ENCODE results near the gene FAM120A. TPM values are rescaled to one million over a fixed set of nuclear protein-coding genes. Genes with fewer than 3 reads are reported as not detected.
A peak's percentile ranks its signal among the peaks of the same experiment; 100 is the strongest.

Gene FAM120A
- total and polyA plus RNA-seq, 2 donors (not counting 1 experiment from before 2014, with no cell fraction given), result 85.8 to 136 TPM

DNA sequence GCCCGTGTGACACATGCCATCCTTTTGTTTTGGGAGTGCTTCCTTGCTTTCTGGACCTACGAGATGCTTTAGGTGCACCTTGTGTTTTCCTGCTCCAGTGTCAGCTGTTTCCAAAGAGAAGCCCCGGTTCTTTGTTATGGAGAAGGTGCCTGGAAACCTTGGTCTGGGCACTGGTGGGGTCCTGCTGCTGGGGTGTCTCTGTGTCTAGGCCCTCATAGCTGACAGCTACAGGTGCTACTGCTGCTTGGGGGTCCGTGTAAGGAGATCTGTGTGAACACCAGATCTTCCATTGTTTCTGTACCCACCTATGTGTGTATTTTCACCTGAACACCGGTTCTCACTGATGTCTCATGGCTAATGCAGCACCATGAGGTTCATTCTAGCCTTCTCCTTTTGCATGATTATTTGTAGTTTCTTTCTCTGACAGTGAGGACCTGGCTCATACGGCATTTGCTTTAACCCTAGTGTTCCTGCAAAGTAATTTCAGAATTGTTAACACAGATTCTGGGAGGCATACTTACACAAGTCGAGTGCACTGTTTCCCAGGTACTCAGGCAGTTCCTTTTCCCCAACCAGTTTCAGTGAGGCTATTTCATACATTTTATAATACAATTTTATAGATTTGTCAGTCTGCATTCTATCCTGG lies 15.1 kb downstream of the FAM120A start:
- Histone ChIP-seq H3K36me3 (ENCODE audit: control insufficient read depth, insufficient read depth, low read length) (peaks cover 1% of the 10 kb centered on the region), H2AFZ (ENCODE audit: low read length) (no peak overlapping the region), H3K27me3 (ENCODE audit: control insufficient read depth, insufficient read depth, low read length) (no peaks in the 10 kb centered on the region), H3K27ac (ENCODE audit: insufficient read depth, low read length) (no peak overlapping the region), H3K4me1 (ENCODE audit: control insufficient read depth, extremely low read depth, insufficient read depth, low read length) (peaks cover 5% of the 10 kb centered on the region), H3K9ac (ENCODE audit: insufficient read depth, low read length) (no peak overlapping the region), H3K79me2 (ENCODE audit: control insufficient read depth, insufficient read depth, low read length) (peaks cover 95% of the 10 kb centered on the region), H3K4me3 (replicated peaks in 1 of 4; ENCODE audit: control extremely low read depth in 1 of 4, insufficient read depth in 1 of 4, low read depth in 3 of 4, low read length in 4 of 4) (no peak overlapping the region), H3K9me3 (ENCODE audit: control insufficient read depth, insufficient read depth, low read depth, low read length) (no peaks in the 10 kb centered on the region), H4K20me1 (ENCODE audit: control insufficient read depth, extremely low read depth, insufficient read depth, low read length) (no peaks in the 10 kb centered on the region), H3K4me2 (ENCODE audit: extremely low read depth, insufficient read depth, low read length) (no peak overlapping the region)
- DNase-seq (ENCODE audit: low read depth in 2 of 2), result no peak
- TF ChIP-seq, protein P1, sequence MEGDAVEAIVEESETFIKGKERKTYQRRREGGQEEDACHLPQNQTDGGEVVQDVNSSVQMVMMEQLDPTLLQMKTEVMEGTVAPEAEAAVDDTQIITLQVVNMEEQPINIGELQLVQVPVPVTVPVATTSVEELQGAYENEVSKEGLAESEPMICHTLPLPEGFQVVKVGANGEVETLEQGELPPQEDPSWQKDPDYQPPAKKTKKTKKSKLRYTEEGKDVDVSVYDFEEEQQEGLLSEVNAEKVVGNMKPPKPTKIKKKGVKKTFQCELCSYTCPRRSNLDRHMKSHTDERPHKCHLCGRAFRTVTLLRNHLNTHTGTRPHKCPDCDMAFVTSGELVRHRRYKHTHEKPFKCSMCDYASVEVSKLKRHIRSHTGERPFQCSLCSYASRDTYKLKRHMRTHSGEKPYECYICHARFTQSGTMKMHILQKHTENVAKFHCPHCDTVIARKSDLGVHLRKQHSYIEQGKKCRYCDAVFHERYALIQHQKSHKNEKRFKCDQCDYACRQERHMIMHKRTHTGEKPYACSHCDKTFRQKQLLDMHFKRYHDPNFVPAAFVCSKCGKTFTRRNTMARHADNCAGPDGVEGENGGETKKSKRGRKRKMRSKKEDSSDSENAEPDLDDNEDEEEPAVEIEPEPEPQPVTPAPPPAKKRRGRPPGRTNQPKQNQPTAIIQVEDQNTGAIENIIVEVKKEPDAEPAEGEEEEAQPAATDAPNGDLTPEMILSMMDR (conservative IDR thresholded peaks at IDR 0.05 in 1 of 2, IDR thresholded peaks at IDR 0.05 in 1 of 2; ENCODE audit: low read depth in 1 of 2, low read length in 2 of 2), result no peak
- no peak for TF ChIP-seq EZH2 (IDR thresholded peaks at IDR 0.05; ENCODE audit: low read length, missing control alignments)

DNA sequence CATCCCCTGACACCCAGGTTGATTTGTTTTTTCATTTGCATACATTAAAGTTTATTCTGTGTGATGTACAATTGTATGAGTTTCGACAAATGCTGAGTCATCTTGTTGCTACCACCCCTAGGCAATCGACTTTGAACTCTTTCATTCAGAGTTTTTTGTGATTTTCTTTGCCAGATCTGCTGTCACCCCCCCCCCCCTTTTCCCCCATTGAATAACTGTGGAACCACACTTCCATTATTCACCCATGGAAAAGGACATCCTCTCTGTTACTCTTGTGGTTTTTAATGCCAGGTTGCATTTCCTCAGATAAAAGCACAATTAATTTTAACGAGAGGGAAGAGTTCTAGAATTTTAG lies 15.6 kb downstream of the FAM120A start:
- peaks cover 5% of the 10 kb centered on the region for H3K4me1 ChIP-seq (ENCODE audit: control insufficient read depth, extremely low read depth, insufficient read depth, low read length)
- peak in 1 of 2 donors; percentile 27 for DNase-seq (ENCODE audit: low read depth in 2 of 2)
- peaks cover 1% of the 10 kb centered on the region for H3K36me3 ChIP-seq (ENCODE audit: control insufficient read depth, insufficient read depth, low read length)
- no peak overlapping the region for H3K4me3 ChIP-seq (replicated peaks in 1 of 4; ENCODE audit: control extremely low read depth in 1 of 4, insufficient read depth in 1 of 4, low read depth in 3 of 4, low read length in 4 of 4)
- TF ChIP-seq, protein P1 (conservative IDR thresholded peaks at IDR 0.05 in 1 of 2, IDR thresholded peaks at IDR 0.05 in 1 of 2; ENCODE audit: low read depth in 1 of 2, low read length in 2 of 2), result no peak
- no peak for TF ChIP-seq EZH2 (IDR thresholded peaks at IDR 0.05; ENCODE audit: low read length, missing control alignments)
- H3K27me3 ChIP-seq (ENCODE audit: control insufficient read depth, insufficient read depth, low read length), result no peaks in the 10 kb centered on the region
- H3K9me3 ChIP-seq (ENCODE audit: control insufficient read depth, insufficient read depth, low read depth, low read length), result no peaks in the 10 kb centered on the region
- peaks cover 92% of the 10 kb centered on the region for H3K79me2 ChIP-seq (ENCODE audit: control insufficient read depth, insufficient read depth, low read length)
- no peak overlapping the region for H3K4me2 ChIP-seq (ENCODE audit: extremely low read depth, insufficient read depth, low read length)
- no peaks in the 10 kb centered on the region for H4K20me1 ChIP-seq (ENCODE audit: control insufficient read depth, extremely low read depth, insufficient read depth, low read length)
- H3K27ac ChIP-seq (ENCODE audit: insufficient read depth, low read length), result no peak overlapping the region
- H3K9ac ChIP-seq (ENCODE audit: insufficient read depth, low read length), result no peak overlapping the region
- no peak overlapping the region for H2AFZ ChIP-seq (ENCODE audit: low read length)

DNA sequence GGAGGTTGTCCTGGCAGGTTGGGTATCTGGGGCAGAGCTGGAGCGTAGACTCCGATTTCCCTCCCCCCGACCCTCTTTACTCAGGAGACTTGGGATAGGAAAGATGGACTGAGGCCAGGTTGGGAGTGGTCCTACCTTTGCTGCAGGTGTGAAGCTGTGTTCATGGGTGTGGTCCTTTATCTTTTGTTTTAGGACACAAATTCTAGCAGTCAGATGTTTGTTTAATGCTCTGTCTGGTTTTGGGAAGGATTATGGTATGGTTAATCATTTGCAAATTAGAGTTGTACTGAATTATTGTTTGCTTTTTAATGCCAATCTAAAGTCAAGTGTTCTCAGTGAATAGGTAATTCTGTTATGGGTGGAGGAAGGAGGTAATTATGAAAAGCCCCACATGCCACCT lies 16.0 kb downstream of the FAM120A start:
- Histone ChIP-seq H3K4me1 (ENCODE audit: control insufficient read depth, extremely low read depth, insufficient read depth, low read length) (peaks cover 5% of the 10 kb centered on the region), H3K27ac (ENCODE audit: insufficient read depth, low read length) (no peak overlapping the region), H3K79me2 (ENCODE audit: control insufficient read depth, insufficient read depth, low read length) (peaks cover 88% of the 10 kb centered on the region), H3K4me3 (replicated peaks in 1 of 4; ENCODE audit: control extremely low read depth in 1 of 4, insufficient read depth in 1 of 4, low read depth in 3 of 4, low read length in 4 of 4) (no peak overlapping the region), H3K27me3 (ENCODE audit: control insufficient read depth, insufficient read depth, low read length) (no peaks in the 10 kb centered on the region), H2AFZ (ENCODE audit: low read length) (no peak overlapping the region), H3K9me3 (ENCODE audit: control insufficient read depth, insufficient read depth, low read depth, low read length) (no peaks in the 10 kb centered on the region), H3K4me2 (ENCODE audit: extremely low read depth, insufficient read depth, low read length) (no peak overlapping the region), H4K20me1 (ENCODE audit: control insufficient read depth, extremely low read depth, insufficient read depth, low read length) (no peaks in the 10 kb centered on the region), H3K9ac (ENCODE audit: insufficient read depth, low read length) (no peak overlapping the region), H3K36me3 (ENCODE audit: control insufficient read depth, insufficient read depth, low read length) (peaks cover 1% of the 10 kb centered on the region)
- no peak for DNase-seq (ENCODE audit: low read depth in 2 of 2)
- TF ChIP-seq, protein P1 (conservative IDR thresholded peaks at IDR 0.05 in 1 of 2, IDR thresholded peaks at IDR 0.05 in 1 of 2; ENCODE audit: low read depth in 1 of 2, low read length in 2 of 2), result no peak
- no peak for TF ChIP-seq EZH2 (IDR thresholded peaks at IDR 0.05; ENCODE audit: low read length, missing control alignments)

Measured in fibroblast of lung (primary cell).